ENCODE data around the gene NTM. TPM values are rescaled to one million over a fixed set of nuclear protein-coding genes. Genes with fewer than 3 reads are reported as not detected.
A peak's percentile ranks its signal among the peaks of the same experiment; 100 is the strongest.

The NTM gene
- total and polyA plus RNA-seq, 2 of the 8 experiments (the other 6 are each of a cell fraction or from before 2014, with no cell fraction given) = 13.4 to 20.0 TPM

- H3K36me3 ChIP-seq (ENCODE audit: control insufficient read depth in 2 of 4, insufficient read depth in 4 of 4, low read length in 3 of 4) = no peaks in the 10 kb centered on the region
- H2BK20ac ChIP-seq (ENCODE audit: low read length) = peak overlapping the region; percentile 24; the same call in 1 of the 2 replicates
- peaks cover 0 to 2% (median 0%) of the 10 kb centered on the region in 4 experiments; a peak in 2 of 7 replicates for H3K27me3 ChIP-seq (replicated peaks in 1 of 4; ENCODE audit: control insufficient read depth in 3 of 4, extremely low read depth in 1 of 4, insufficient read depth in 3 of 4, low read length in 3 of 4)
- peak overlapping the region; percentile 11 to 38; a peak in 2 of 4 replicates for H3K4me2 ChIP-seq (ENCODE audit: insufficient read depth in 1 of 2, low read depth in 2 of 2, low read length in 2 of 2)
- peaks cover 15% of the 10 kb centered on the region for H3K23me2 ChIP-seq (ENCODE audit: low read depth, low read length)
- DNase-seq (ENCODE audit: low read depth in 1 of 2, low spot score in 2 of 2) (no peak), FAIRE-seq (no peak)
- H3K79me1 ChIP-seq (ENCODE audit: low read depth, low read length) = peaks cover 2% of the 10 kb centered on the region; the same call in 1 of the 2 replicates
- no peak overlapping the region for H4K8ac ChIP-seq (ENCODE audit: extremely low read depth, insufficient read depth, low read length)
- peak overlapping the region; percentile 4; the same call in 1 of the 2 replicates for H2BK15ac ChIP-seq (ENCODE audit: low read length)
- no peak overlapping the region for H2BK120ac ChIP-seq (replicated peaks; ENCODE audit: low read depth, low read length)
- no peak overlapping the region for H3K23ac ChIP-seq (ENCODE audit: insufficient read length)
- no peak overlapping the region for H3K56ac ChIP-seq (replicated peaks; ENCODE audit: insufficient read length, low read depth, low read length)
- ChIA-PET POLR2A (ENCODE audit: partially characterized antibody) (interaction anchor here (1.4 kb wide), 1 partner anchor 9 kb away, joined by 4 read pairs; no protein-coding TSS in a partner anchor), CTCF (ENCODE audit: partially characterized antibody) (interaction anchor here (0.7 to 3.3 kb wide), 33 partner anchors 9 to 350 kb away, joined by 3 to 51 read pairs (median 3); no protein-coding TSS in a partner anchor)
- H2AK5ac ChIP-seq (ENCODE audit: low read depth, low read length) = no peak overlapping the region
- H3K4me3 ChIP-seq (ENCODE audit: extremely low read depth in 1 of 4, insufficient read depth in 2 of 4, low read depth in 3 of 4, low read length in 4 of 4) = no peak overlapping the region
- H3K9me3 ChIP-seq (ENCODE audit: insufficient read depth in 2 of 2, low read depth in 1 of 2, low read length in 1 of 2) = no peaks in the 10 kb centered on the region
- H2AFZ ChIP-seq (ENCODE audit: low read length) = no peak overlapping the region
- no peak overlapping the region for H3K18ac ChIP-seq (ENCODE audit: extremely low read depth, low read length)
- H3K27ac ChIP-seq (ENCODE audit: low read depth, low read length) = no peak overlapping the region
- H2BK5ac ChIP-seq (ENCODE audit: low read depth, low read length) = no peak overlapping the region
- no peak overlapping the region for H3K9ac ChIP-seq (replicated peaks in 1 of 4; ENCODE audit: extremely low read depth in 1 of 4, low read depth in 3 of 4, low read length in 3 of 4)
- no peak overlapping the region for H4K5ac ChIP-seq (ENCODE audit: insufficient read length, low read depth, low read length)
- peaks cover 15 to 35% (median 20%) of the 10 kb centered on the region in 4 experiments for H3K4me1 ChIP-seq (replicated peaks in 1 of 4; ENCODE audit: control insufficient read depth in 3 of 4, insufficient read depth in 4 of 4, low read length in 3 of 4)
- no peaks in the 10 kb centered on the region for H3K79me2 ChIP-seq (ENCODE audit: control insufficient read depth in 1 of 2, insufficient read depth in 2 of 2, low read length in 2 of 2)
- no peak overlapping the region for H4K91ac ChIP-seq (replicated peaks; ENCODE audit: insufficient read length, low read length)
- WGBS, 2 experiments (ENCODE audit: extremely low coverage in 1 of 2, insufficient coverage in 1 of 2, insufficient read length in 1 of 2, insufficient replicate concordance in 2 of 2, low coverage in 1 of 2, low lambda C conversion rate in 2 of 2, missing lambda C conversion rate in 1 of 2) = 82% methylated on average over 21 of the region's 21 CpGs; no CpG with 5 or more reads in 1 of the 2 experiments
- H3K14ac ChIP-seq (ENCODE audit: insufficient read length) = no peak overlapping the region
- peak overlapping the region; percentile 23 for H3K4ac ChIP-seq (replicated peaks; ENCODE audit: insufficient read length, low read depth, low read length)
- peaks cover 0 to 7% of the 10 kb centered on the region in 2 experiments for H4K20me1 ChIP-seq (replicated peaks in 1 of 2; ENCODE audit: control insufficient read depth in 1 of 2, insufficient read depth in 2 of 2, low read length in 2 of 2)
- H2BK12ac ChIP-seq (ENCODE audit: low read depth, low read length) = no peak overlapping the region
- TF ChIP-seq CTCF (IDR thresholded peaks at IDR 0.05; ENCODE audit: control extremely low read depth in 1 of 3, insufficient read depth in 1 of 3, low read depth in 1 of 3, low read length in 3 of 3) (peak; percentile 44 to 61 (median 52)), RAD21 (IDR thresholded peaks at IDR 0.05 in 1 of 2, conservative IDR thresholded peaks at IDR 0.05 in 1 of 2; ENCODE audit: low read depth in 2 of 2, low read length in 2 of 2) (peak; percentile 19 to 50; a peak in 3 of 4 replicates), KDM4A (IDR thresholded peaks at IDR 0.05; ENCODE audit: low read depth, low read length, severe bottlenecking) (no peak), RBBP5 (IDR thresholded peaks at IDR 0.05; ENCODE audit: borderline replicate concordance, low read depth, low read length) (0 out of 2 replicates have a peak, but pooled peaks have one; percentile 20), TAF7 (optimal IDR thresholded peaks at IDR 0.05; ENCODE audit: borderline replicate concordance, low read depth, low read length) (no peak), SIN3A (conservative IDR thresholded peaks at IDR 0.05 in 1 of 2, IDR thresholded peaks at IDR 0.05 in 1 of 2; ENCODE audit: low read depth in 1 of 2, low read length in 2 of 2) (no peak)
Measured at GRCh38 chr11:132123854-132124835, 753.7 kb downstream of the NTM start.
